Keratinocyte (primary cell): ENCODE data around the gene DDIT3.

Experiments
- CTCF ChIP-seq, 3 experiments: IDR thresholded peaks in 1 of 3; conservative IDR thresholded peaks in 1 of 3; optimal IDR thresholded peaks in 1 of 3; 2 replicates in 2 of 3; 3 replicates in 1 of 3; pipeline versions ENCODE3 to v1.5.1; 2011; ENCODE audit warnings: low read length in 3 of 3, mild to moderate bottlenecking in 3 of 3, moderate library complexity in 2 of 3, control low read depth in 1 of 3, inconsistent platforms in 1 of 3; ENCODE audit not compliant: insufficient read depth in 2 of 3; ENCODE audit errors: extremely low read depth in 1 of 3
- EZH2 ChIP-seq: IDR thresholded peaks from one replicate; pipeline ENCODE4 v1.6.1; 2012; ENCODE audit warnings: inconsistent platforms, mild to moderate bottlenecking, low read length, moderate library complexity

DNA sequence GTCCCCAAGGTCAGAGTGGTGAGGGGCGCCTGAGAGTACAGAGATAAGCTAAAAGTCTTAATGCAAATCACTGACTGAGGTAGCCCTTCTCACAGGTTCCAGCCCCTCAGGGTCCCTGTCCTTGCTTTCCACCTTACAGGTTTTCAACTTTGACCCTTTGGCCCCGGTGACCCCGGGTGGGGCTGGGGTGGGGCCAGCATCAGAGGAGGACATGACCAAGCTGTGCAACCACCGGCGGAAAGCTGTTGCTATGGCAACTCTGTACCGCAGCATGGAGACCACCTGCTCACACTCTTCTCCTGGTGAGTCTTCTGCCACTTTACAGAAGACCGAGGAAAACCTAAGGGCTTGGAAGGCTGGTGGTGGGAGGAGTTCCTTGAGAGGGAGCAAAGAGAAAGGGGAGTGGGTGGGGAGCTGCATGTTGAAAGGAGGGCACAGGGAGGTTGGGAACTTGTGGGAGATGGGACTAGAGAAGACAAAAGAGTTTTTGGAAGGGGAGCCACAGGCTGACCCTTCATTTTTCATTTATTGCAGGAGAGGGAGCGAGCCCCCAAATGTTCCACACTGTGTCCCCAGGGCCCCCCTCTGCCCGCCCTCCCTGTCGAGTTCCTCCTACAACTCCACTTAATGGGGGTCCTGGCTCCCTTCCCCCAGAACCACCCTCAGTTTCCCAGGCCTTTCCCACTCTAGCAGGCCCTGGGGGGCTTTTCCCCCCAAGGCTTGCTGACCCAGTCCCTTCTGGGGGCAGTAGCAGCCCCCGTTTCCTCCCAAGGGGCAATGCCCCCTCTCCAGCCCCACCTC lies 4.7 kb upstream of the DDIT3 start:
- TF ChIP-seq EZH2: no peak
- TF ChIP-seq CTCF (optimal IDR thresholded peaks at IDR 0.05 in 1 of 3, IDR thresholded peaks at IDR 0.05 in 1 of 3, conservative IDR thresholded peaks at IDR 0.05 in 1 of 3; ENCODE audit: extremely low read depth in 1 of 3, insufficient read depth in 2 of 3, low read length in 3 of 3): no peak
